ENCODE results near the gene MYBPC2. TPM values are rescaled to one million over a fixed set of nuclear protein-coding genes. Genes with fewer than 3 reads are reported as not detected.

MYBPC2 gene
- total RNA-seq, 1 donor from 2014 or later = not detected

GRCh38 chr19:50406829-50407228 is 25.9 kb upstream of the MYBPC2 start:
- Histone ChIP-seq H3K4me3 (ENCODE audit: low read depth, low read length) (no peak overlapping the region), H3K36me3 (ENCODE audit: control insufficient read depth, insufficient read depth, low read length) (peaks cover 3% of the 10 kb centered on the region), H3K27me3 (ENCODE audit: control insufficient read depth, insufficient read depth, low read length) (no peaks in the 10 kb centered on the region)
- DNase-seq (ENCODE audit: low read depth) = no peak
- no peak for TF ChIP-seq CTCF (IDR thresholded peaks at IDR 0.05; ENCODE audit: insufficient read depth, low read length, severe bottlenecking)
- no peak for FAIRE-seq

DNA sequence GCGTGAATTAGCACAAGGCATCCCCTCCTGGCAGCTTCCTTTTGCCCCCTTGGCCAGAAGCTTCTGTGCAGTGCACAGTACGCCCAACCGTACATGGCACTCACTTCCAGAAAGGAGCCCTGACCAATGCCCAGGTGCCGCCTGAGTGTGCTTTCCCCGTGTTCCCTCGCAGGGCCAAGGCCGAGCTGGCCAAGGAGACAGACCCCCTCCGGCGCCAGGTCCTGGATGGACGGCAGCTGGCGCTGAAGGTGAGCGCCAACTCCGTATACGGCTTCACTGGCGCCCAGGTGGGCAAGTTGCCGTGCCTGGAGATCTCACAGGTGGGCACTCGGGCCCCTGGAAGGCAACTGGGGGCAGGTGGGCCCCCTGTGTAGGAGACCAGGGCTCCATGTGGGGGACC is 23.3 kb upstream of the MYBPC2 start:
- FAIRE-seq (no peak), DNase-seq (ENCODE audit: low read depth) (no peak)
- no peaks in the 10 kb centered on the region for H3K27me3 ChIP-seq (ENCODE audit: control insufficient read depth, insufficient read depth, low read length)
- no peak overlapping the region for H3K4me3 ChIP-seq (ENCODE audit: low read depth, low read length)
- H3K36me3 ChIP-seq (ENCODE audit: control insufficient read depth, insufficient read depth, low read length) = peaks cover 3% of the 10 kb centered on the region
- no peak for TF ChIP-seq CTCF (IDR thresholded peaks at IDR 0.05; ENCODE audit: insufficient read depth, low read length, severe bottlenecking)

GRCh38 chr19:50410109-50410508 is 22.6 kb upstream of the MYBPC2 start:
- FAIRE-seq (no peak), DNase-seq (ENCODE audit: low read depth) (no peak)
- no peak for TF ChIP-seq CTCF (IDR thresholded peaks at IDR 0.05; ENCODE audit: insufficient read depth, low read length, severe bottlenecking)
- peaks cover 3% of the 10 kb centered on the region for H3K36me3 ChIP-seq (ENCODE audit: control insufficient read depth, insufficient read depth, low read length)
- H3K27me3 ChIP-seq (ENCODE audit: control insufficient read depth, insufficient read depth, low read length) = no peaks in the 10 kb centered on the region
- no peak overlapping the region for H3K4me3 ChIP-seq (ENCODE audit: low read depth, low read length)

- Histone ChIP-seq H3K27me3 (ENCODE audit: control insufficient read depth, insufficient read depth, low read length) (no peaks in the 10 kb centered on the region), H3K36me3 (ENCODE audit: control insufficient read depth, insufficient read depth, low read length) (peaks cover 1% of the 10 kb centered on the region), H3K4me3 (ENCODE audit: low read depth, low read length) (no peak overlapping the region)
- no peak for DNase-seq (ENCODE audit: low read depth)
- FAIRE-seq = no peak
- no peak for TF ChIP-seq CTCF (IDR thresholded peaks at IDR 0.05; ENCODE audit: insufficient read depth, low read length, severe bottlenecking)
Measured at GRCh38 chr19:50412419-50412818, 20.3 kb upstream of the MYBPC2 start.

GRCh38 chr19:50413096-50413495 is 19.6 kb upstream of the MYBPC2 start:
- no peak for DNase-seq (ENCODE audit: low read depth)
- TF ChIP-seq CTCF (IDR thresholded peaks at IDR 0.05; ENCODE audit: insufficient read depth, low read length, severe bottlenecking) = no peak
- no peak for FAIRE-seq
- Histone ChIP-seq H3K27me3 (ENCODE audit: control insufficient read depth, insufficient read depth, low read length) (no peaks in the 10 kb centered on the region), H3K4me3 (ENCODE audit: low read depth, low read length) (no peak overlapping the region), H3K36me3 (ENCODE audit: control insufficient read depth, insufficient read depth, low read length) (peaks cover 1% of the 10 kb centered on the region)

GRCh38 chr19:50413531-50413930 is 19.2 kb upstream of the MYBPC2 start:
- Histone ChIP-seq H3K4me3 (ENCODE audit: low read depth, low read length) (no peak overlapping the region), H3K36me3 (ENCODE audit: control insufficient read depth, insufficient read depth, low read length) (peaks cover 1% of the 10 kb centered on the region), H3K27me3 (ENCODE audit: control insufficient read depth, insufficient read depth, low read length) (no peaks in the 10 kb centered on the region)
- FAIRE-seq (no peak), DNase-seq (ENCODE audit: low read depth) (no peak)
- no peak for TF ChIP-seq CTCF (IDR thresholded peaks at IDR 0.05; ENCODE audit: insufficient read depth, low read length, severe bottlenecking)

All from bronchial epithelial cell (primary cell).